ENCODE results near the gene LTB4R2.
A peak's percentile ranks its signal among the peaks of the same experiment; 100 is the strongest.

LTB4R2 gene, protein sequence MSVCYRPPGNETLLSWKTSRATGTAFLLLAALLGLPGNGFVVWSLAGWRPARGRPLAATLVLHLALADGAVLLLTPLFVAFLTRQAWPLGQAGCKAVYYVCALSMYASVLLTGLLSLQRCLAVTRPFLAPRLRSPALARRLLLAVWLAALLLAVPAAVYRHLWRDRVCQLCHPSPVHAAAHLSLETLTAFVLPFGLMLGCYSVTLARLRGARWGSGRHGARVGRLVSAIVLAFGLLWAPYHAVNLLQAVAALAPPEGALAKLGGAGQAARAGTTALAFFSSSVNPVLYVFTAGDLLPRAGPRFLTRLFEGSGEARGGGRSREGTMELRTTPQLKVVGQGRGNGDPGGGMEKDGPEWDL

DNA sequence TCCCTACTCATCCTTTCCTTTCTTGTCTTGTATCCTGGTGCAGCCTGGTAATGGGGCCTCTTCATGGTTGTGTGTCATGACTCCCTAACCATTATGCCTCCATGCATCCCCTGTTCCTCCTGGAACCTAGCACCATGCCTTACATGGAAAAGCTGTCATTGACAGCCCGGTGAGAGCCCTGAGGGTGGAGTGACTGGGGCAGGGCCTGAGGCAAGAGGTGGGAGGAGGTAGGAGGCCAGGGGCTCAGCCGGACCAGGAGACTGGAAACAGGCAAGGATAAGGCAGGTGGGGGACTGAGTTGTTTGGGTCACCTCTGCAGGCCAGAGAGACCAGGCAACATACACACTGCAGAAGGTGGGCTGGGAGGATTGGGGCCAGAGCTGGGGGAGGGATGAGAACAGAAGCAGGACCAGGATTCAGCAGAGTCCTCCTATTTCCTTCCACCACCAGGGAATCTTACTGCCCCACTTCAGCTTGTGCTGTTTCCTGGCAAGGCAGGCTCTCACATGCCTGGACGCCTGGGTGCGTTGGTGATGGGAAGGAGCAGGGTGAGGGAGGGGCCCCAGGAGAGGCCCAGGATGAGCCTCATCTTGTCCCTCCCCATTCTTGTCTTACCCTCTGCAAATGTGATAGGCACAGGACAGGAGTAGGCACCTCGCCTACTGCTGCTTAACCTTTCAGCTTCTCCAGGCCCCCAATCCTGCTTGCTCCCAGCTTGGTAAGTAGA, at the start of gene LTB4R2:
LTB4R2 (plus strand) TSS at position 603 of the 727 bp plus-strand sequence. CDS start 525 bp downstream, outside the sequence.
- H3K4me1 Mint-ChIP-seq = peaks cover 48% of the 10 kb centered on the region
- H3K36me3 Mint-ChIP-seq = peaks cover 24% of the 10 kb centered on the region
- H3K27ac Mint-ChIP-seq = peak within 1 kb of the TSS; percentile 87
- H3K4me3 Mint-ChIP-seq = peak within 1 kb of the TSS; percentile 80
- no peak for DNase-seq (ENCODE audit: low spot score in 2 of 2)
- no peaks in the 10 kb centered on the region for H3K27me3 Mint-ChIP-seq
- no peaks in the 10 kb centered on the region for H3K9me3 Mint-ChIP-seq
- ATAC-seq (ENCODE audit: low read depth) = no peak

DNA sequence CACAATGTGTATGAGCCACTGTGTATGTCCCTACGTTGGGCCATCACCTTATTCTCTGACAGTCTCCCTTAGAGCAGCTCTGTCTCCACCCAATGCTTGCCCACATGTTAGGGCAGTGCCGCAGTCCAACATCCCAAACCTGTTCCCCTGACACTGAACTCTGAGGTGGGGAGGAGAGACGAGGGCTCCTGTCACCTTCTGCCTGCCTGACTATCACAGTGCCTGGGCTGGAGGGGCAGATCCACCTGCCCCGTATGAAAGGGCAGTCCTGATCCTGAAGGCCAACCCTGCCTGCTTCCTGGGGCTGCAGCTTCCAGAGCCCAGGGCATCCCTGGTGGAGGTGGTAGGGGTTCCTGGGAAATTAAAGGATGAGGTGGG, 49.2 kb upstream of the LTB4R2 start:
- no peak overlapping the region for H3K4me3 Mint-ChIP-seq
- ATAC-seq (ENCODE audit: low read depth) (no peak), DNase-seq (ENCODE audit: low spot score in 2 of 2) (no peak)
- H3K27me3 Mint-ChIP-seq = no peaks in the 10 kb centered on the region
- no peak overlapping the region for H3K27ac Mint-ChIP-seq
- H3K9me3 Mint-ChIP-seq = no peaks in the 10 kb centered on the region
- H3K36me3 Mint-ChIP-seq = peaks cover 3% of the 10 kb centered on the region
- H3K4me1 Mint-ChIP-seq = no peaks in the 10 kb centered on the region

GRCh38 chr14:24261256-24261968, 48.5 kb upstream of the LTB4R2 start:
- Mint-ChIP-seq H3K4me1 (no peaks in the 10 kb centered on the region), H3K9me3 (no peaks in the 10 kb centered on the region), H3K4me3 (no peak overlapping the region), H3K27me3 (no peaks in the 10 kb centered on the region), H3K27ac (no peak overlapping the region), H3K36me3 (peaks cover 6% of the 10 kb centered on the region)
- ATAC-seq (ENCODE audit: low read depth) = no peak
- DNase-seq (ENCODE audit: low spot score in 2 of 2) = no peak

- ATAC-seq (ENCODE audit: low read depth) (no peak), DNase-seq (ENCODE audit: low spot score in 2 of 2) (no peak)
- Mint-ChIP-seq H3K27me3 (no peaks in the 10 kb centered on the region), H3K4me3 (no peak overlapping the region), H3K4me1 (peaks cover under 1% of the 10 kb centered on the region), H3K9me3 (no peaks in the 10 kb centered on the region), H3K36me3 (peaks cover 11% of the 10 kb centered on the region), H3K27ac (no peak overlapping the region)
Measured at GRCh38 chr14:24261969-24262327, 48.0 kb upstream of the LTB4R2 start.

DNA sequence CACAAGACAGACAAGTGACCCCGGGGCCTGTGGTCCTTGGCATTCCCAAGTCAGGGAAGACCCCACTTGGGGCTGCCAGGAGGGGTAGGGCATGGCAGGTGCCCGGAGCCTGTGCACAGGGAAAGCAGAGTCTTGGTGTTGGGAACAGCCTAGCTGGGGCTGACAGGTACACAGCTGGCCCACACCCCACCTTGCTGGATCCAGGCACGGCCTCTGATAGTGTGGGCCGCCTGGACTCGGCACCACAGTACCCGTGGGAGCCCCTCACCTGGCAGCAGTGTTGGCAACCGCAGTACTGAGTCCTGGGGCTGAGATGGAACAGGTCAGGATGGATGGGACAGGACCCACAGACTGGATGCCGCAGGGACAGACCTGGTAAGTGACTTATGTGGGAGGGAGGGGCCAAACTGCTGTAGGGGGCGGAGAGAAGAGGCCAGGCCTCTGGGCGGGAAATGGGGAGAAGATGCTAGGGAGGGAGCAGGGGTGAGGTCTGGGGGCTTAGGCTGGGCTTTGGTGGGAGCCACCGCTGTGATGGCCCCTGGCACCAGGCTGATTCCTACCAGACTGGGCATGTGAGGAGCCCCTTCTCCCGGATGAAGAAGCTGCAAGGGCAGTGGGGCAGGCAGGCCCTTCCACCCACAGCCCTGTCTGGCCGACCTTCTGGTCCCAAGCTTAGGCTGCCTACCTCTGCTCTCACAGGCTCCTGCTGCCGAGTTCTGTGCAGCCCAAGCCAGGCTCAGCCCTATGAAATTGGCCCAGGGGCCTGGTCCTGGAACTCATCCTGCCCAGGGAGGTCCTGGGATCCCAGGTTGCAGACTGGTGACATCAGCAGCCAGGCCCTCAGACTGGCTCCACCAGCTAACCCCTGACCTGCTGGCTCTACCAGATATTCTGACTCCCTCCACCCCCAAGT, 46.9 kb upstream of the LTB4R2 start, which contains the start of gene TGM1:
TGM1 (minus strand) TSS at position 357 of the 913 bp plus-strand sequence. CDS start 825 bp downstream, outside the sequence.
- H3K9me3 Mint-ChIP-seq = no peaks in the 10 kb centered on the region

DNA sequence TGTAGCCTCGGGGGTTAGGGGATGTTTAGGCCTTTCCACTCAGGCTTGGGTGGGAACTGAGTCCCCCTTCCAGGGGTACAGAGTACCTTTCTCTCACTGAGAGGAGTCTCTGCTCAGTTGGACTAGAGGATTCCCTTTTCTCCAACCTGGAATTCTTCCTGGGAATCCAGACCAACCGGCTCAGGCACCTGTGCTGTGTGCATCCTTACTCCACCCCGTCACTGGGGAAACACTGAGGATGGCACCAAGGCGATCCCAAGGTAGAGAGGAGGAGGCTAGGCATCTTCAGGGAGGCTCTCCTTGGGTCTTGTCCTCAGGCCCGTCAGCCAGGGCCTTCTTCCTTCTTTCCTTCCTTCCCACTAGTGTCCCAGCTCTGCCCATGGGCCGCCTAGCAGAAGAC, 46.1 kb upstream of the LTB4R2 start:
- no peaks in the 10 kb centered on the region for H3K9me3 Mint-ChIP-seq
- H3K27me3 Mint-ChIP-seq = no peaks in the 10 kb centered on the region
- no peak overlapping the region for H3K27ac Mint-ChIP-seq
- peaks cover 16% of the 10 kb centered on the region for H3K36me3 Mint-ChIP-seq
- H3K4me1 Mint-ChIP-seq = peaks cover 6% of the 10 kb centered on the region
- H3K4me3 Mint-ChIP-seq = no peak overlapping the region
- no peak for DNase-seq (ENCODE audit: low spot score in 2 of 2)
- no peak for ATAC-seq (ENCODE audit: low read depth)

More for the DNA sequence above, 46.9 kb upstream of the LTB4R2 start, which contains the start of gene TGM1:
- H3K4me3 Mint-ChIP-seq = no peak within 1 kb of the TSS
- H3K4me1 Mint-ChIP-seq = peaks cover 6% of the 10 kb centered on the region
- no peak within 1 kb of the TSS for H3K27ac Mint-ChIP-seq
- peaks cover 13% of the 10 kb centered on the region for H3K36me3 Mint-ChIP-seq
- ATAC-seq (ENCODE audit: low read depth) (no peak), DNase-seq (ENCODE audit: low spot score in 2 of 2) (no peak)
- H3K27me3 Mint-ChIP-seq = no peaks in the 10 kb centered on the region

DNA sequence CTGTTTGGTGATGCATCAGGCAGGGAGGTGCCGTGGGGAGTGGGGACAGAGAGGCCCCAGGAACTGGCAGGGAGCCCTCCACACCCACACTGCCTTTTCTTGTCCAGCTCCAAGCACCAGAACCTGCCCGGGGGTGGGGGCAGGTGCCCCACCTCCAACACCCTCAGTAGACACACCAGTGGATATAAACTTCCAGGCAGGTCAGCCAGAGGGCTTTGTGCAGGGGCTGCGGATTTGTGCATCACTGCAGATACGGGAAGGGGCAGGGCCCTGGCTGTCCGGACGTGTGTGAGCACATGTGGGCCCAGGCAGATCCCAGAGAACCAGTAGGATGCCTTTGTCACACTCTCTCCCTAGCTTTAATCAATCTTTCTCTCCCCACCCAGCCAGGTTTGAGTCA, 45.6 kb upstream of the LTB4R2 start:
- H3K4me3 Mint-ChIP-seq = no peak overlapping the region
- H3K27me3 Mint-ChIP-seq = no peaks in the 10 kb centered on the region
- ATAC-seq (ENCODE audit: low read depth) (no peak), DNase-seq (ENCODE audit: low spot score in 2 of 2) (no peak)
- H3K27ac Mint-ChIP-seq = no peak overlapping the region
- peaks cover 16% of the 10 kb centered on the region for H3K36me3 Mint-ChIP-seq
- H3K9me3 Mint-ChIP-seq = no peaks in the 10 kb centered on the region
- H3K4me1 Mint-ChIP-seq = peaks cover 6% of the 10 kb centered on the region

DNA sequence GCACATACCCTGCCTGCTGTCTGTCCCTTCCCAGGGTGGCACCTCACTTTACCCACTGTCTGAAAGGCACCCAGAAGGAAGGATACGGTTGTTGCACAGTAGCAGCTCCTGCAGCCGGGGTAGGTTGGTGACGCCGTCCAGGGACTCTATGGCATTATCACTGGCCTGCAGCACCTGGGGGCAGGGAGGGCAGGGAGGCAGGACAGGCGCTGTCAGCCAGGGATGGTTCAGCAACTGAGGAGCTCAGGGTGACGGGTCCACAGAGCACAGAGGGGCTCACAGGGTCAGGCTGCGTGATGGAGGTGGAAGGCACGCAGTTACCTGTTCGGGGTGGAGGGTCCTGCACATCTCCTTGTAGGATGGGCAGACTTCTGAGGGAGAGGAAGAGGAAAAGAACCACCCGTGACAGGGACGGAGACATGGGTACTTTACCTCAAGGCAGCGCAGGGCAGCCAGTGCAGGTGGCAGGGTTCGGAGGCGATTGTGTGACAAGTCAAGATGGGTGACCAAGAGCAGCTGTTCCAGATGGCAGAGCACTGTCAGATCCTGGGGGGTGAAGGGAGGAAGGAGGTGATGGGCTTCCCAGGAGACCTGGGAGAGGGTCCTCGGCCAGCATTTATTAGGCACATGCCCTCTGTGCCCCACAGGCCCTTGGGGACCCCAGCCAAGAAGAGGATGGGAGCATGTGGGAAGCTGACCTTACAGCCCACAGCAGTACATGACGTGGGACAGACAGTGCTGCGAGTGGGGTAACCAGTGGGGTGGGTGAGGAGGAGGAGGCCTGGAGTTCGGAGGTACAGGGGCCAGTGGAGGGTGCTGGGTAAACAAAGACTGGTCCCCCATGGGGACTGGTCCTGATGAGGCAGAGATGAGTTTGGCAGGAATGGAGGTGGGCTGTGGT, 43.3 kb upstream of the LTB4R2 start:
- DNase-seq (ENCODE audit: low spot score in 2 of 2) = no peak
- Mint-ChIP-seq H3K36me3 (peaks cover 18% of the 10 kb centered on the region), H3K27me3 (no peaks in the 10 kb centered on the region), H3K27ac (peak overlapping the region; percentile 41), H3K4me1 (peaks cover 12% of the 10 kb centered on the region), H3K9me3 (no peaks in the 10 kb centered on the region), H3K4me3 (no peak overlapping the region)
- no peak for ATAC-seq (ENCODE audit: low read depth)

GRCh38 chr14:24267516-24267915, 42.4 kb upstream of the LTB4R2 start:
- H3K27ac Mint-ChIP-seq = peak overlapping the region; percentile 41
- no peak for ATAC-seq (ENCODE audit: low read depth)
- H3K4me1 Mint-ChIP-seq = peaks cover 19% of the 10 kb centered on the region
- no peaks in the 10 kb centered on the region for H3K9me3 Mint-ChIP-seq
- no peak for DNase-seq (ENCODE audit: low spot score in 2 of 2)
- peaks cover 18% of the 10 kb centered on the region for H3K36me3 Mint-ChIP-seq
- H3K4me3 Mint-ChIP-seq = no peak overlapping the region
- no peaks in the 10 kb centered on the region for H3K27me3 Mint-ChIP-seq

GRCh38 chr14:24268225-24268624, 41.7 kb upstream of the LTB4R2 start:
- no peak for DNase-seq (ENCODE audit: low spot score in 2 of 2)
- H3K4me3 Mint-ChIP-seq = no peak overlapping the region
- H3K36me3 Mint-ChIP-seq = peaks cover 18% of the 10 kb centered on the region

GRCh38 chr14:24269368-24269767, 40.6 kb upstream of the LTB4R2 start:
- Mint-ChIP-seq H3K4me1 (peaks cover 31% of the 10 kb centered on the region), H3K4me3 (peak overlapping the region; percentile 49), H3K27ac (no peak overlapping the region), H3K9me3 (no peaks in the 10 kb centered on the region), H3K27me3 (no peaks in the 10 kb centered on the region), H3K36me3 (peaks cover 18% of the 10 kb centered on the region)
- DNase-seq (ENCODE audit: low spot score in 2 of 2) (no peak), ATAC-seq (ENCODE audit: low read depth) (no peak)

More at GRCh38 chr14:24268225-24268624, 41.7 kb upstream of the LTB4R2 start:
- Mint-ChIP-seq H3K4me1 (peaks cover 24% of the 10 kb centered on the region), H3K9me3 (no peaks in the 10 kb centered on the region), H3K27me3 (no peaks in the 10 kb centered on the region), H3K27ac (no peak overlapping the region)
- no peak for ATAC-seq (ENCODE audit: low read depth)

DNA sequence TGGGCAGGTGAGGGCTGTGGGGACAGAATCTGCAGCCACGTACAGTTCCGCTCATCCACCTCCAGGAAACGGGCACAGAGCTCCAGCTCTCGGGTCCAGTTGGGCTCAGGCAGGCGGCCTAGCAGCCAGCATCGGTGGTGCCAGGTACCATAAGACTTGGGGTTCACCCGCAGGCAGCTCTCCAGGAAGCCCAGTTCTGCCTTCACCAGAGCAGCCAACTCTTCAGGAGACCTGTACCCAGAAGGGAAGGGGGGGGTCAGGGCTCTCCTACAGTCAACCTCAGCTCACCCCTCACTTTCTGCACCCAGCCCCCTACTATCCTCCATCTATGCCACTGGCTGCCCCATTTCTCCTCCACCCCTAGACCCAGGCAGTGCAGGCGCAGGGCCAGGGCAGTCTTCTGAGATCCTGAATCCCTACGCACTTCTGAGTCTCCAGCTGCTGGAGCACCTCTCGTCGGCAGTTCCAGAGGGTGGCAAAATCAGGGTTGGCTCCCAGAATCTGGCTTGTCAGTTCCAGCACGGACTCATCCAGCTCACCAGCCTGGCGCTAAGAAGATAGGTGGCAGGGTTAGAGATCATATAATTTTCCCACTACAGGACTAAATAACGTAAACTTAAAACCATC, 39.9 kb upstream of the LTB4R2 start:
- H3K27me3 Mint-ChIP-seq = no peaks in the 10 kb centered on the region
- ATAC-seq (ENCODE audit: low read depth) = no peak
- H3K27ac Mint-ChIP-seq = no peak overlapping the region
- H3K4me1 Mint-ChIP-seq = peaks cover 31% of the 10 kb centered on the region
- peak overlapping the region; percentile 90 for H3K4me3 Mint-ChIP-seq
- DNase-seq (ENCODE audit: low spot score in 2 of 2) = no peak
- H3K36me3 Mint-ChIP-seq = peaks cover 18% of the 10 kb centered on the region
- H3K9me3 Mint-ChIP-seq = no peaks in the 10 kb centered on the region
